SH-SY5Y (cell line): ENCODE data around the gene GJB2.

Experiments
- GATA2 ChIP-seq: IDR thresholded peaks from 2 replicates; pipeline ENCODE4 v1.6.1; 2011; ENCODE audit warnings: mild to moderate bottlenecking, low read depth, low read length
- GATA3 ChIP-seq: IDR thresholded peaks from 2 replicates; pipeline ENCODE4 v1.6.1; 2011; ENCODE audit warnings: low read depth, mild to moderate bottlenecking, low read length, moderate library complexity

DNA sequence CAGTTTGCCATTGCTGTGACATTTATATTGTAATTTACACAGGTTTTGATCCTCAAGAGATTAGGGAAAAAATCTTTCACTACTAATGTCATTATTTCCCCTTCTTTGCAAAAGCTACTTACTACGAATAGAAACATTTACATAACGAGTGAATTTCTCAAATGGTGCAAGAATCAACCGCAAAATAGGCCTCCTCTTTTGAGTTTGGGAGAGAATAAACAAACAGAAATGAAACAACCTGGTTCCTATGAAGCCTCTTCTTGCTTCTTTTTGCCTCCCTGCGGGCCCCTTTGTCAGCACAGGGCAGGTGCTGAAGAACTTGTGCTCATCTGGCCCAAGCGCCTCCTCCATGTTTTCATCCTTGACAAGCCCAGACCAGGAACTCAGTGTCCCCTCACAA lies 21.8 kb downstream of the GJB2 start:
- TF ChIP-seq GATA3 (no peak), GATA2 (no peak)
